DOHH2 (cell line): ENCODE measurements around the gene POTEE.
"Not testable (repeated sequence)": the region's sequence is repeated elsewhere in the genome, so short reads cannot be mapped to it uniquely, and the experiment has no call there.

Experiments used
- CTCF ChIP-seq: fragments of 200-600 bp; sonication (generic); IDR thresholded peaks from one replicate; pipeline ENCODE4 v1.5.1; 2014; ENCODE audit warnings: antibody characterized with exemption, mild to moderate bottlenecking, low read depth, low read length; ENCODE audit not compliant: poor library complexity, severe bottlenecking
- EZH2phosphoT487 ChIP-seq: fragments of 200-600 bp; sonication (generic); IDR thresholded peaks from 2 replicates; pipeline ENCODE4 v1.6.1; 2017; ENCODE audit warnings: borderline replicate concordance, mild to moderate bottlenecking, antibody characterized with exemption, low read length, moderate library complexity, mixed read lengths

- TF ChIP-seq CTCF, EZH2phosphoT487: not testable (repeated sequence)
Observed at GRCh38 chr2:131178050-131178449, 31.3 kb upstream of the POTEE start.
